Astrocyte (in vitro differentiated cells and primary cell): Measurements from ENCODE around the gene NDUFS1.

ENCODE experiments used
- EZH2 ChIP-seq: IDR thresholded peaks from 2 replicates; pipeline ENCODE4 v1.6.1; 2012; ENCODE audit warnings: mild to moderate bottlenecking, low read length, inconsistent platforms; ENCODE audit not compliant: insufficient read depth
- TF ChIP-seq, protein P1 (sequence below): IDR thresholded peaks from 2 replicates; pipeline ENCODE4 v1.5.1; 2011; ENCODE audit warnings: low read depth, mild to moderate bottlenecking, inconsistent platforms, low read length, moderate library complexity; ENCODE audit not compliant: insufficient read depth

GRCh38 chr2:206158563-206159345, 490 bp downstream of the NDUFS1 start:
- no peak for TF ChIP-seq EZH2
- TF ChIP-seq, protein P1, sequence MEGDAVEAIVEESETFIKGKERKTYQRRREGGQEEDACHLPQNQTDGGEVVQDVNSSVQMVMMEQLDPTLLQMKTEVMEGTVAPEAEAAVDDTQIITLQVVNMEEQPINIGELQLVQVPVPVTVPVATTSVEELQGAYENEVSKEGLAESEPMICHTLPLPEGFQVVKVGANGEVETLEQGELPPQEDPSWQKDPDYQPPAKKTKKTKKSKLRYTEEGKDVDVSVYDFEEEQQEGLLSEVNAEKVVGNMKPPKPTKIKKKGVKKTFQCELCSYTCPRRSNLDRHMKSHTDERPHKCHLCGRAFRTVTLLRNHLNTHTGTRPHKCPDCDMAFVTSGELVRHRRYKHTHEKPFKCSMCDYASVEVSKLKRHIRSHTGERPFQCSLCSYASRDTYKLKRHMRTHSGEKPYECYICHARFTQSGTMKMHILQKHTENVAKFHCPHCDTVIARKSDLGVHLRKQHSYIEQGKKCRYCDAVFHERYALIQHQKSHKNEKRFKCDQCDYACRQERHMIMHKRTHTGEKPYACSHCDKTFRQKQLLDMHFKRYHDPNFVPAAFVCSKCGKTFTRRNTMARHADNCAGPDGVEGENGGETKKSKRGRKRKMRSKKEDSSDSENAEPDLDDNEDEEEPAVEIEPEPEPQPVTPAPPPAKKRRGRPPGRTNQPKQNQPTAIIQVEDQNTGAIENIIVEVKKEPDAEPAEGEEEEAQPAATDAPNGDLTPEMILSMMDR: no peak
